AG09309 (cell line): Measurements from ENCODE around the gene SLC1A7.

Source experiments
- DNase-seq: peaks from one replicate; pipeline ENCODE4 v3.0.0-alpha.2; 2010; ENCODE audit warnings: low read depth
- H3K4me3 ChIP-seq: 2 replicates; pipeline ENCODE4 v1.5.1; 2011; ENCODE audit warnings: mild to moderate bottlenecking, low read depth, low read length, moderate library complexity; ENCODE audit not compliant: control insufficient read depth
- CTCF ChIP-seq: IDR thresholded peaks from 2 replicates; pipeline ENCODE4 v1.5.1; 2011; ENCODE audit warnings: mild to moderate bottlenecking, low read depth, low read length, inconsistent platforms; ENCODE audit not compliant: insufficient read depth, control insufficient read depth; ENCODE audit errors: missing control alignments

SLC1A7 gene

GRCh38 chr1:53131590-53131938, 10.9 kb downstream of the SLC1A7 start:
- no peak for TF ChIP-seq CTCF
- no peak overlapping the region for H3K4me3 ChIP-seq
- DNase-seq, result no peak

- no peak for DNase-seq
- no peak overlapping the region for H3K4me3 ChIP-seq
- TF ChIP-seq CTCF, result no peak
These were observed 11.4 kb downstream of the SLC1A7 start for GRCh38 chr1:53130878-53131589.

GRCh38 chr1:53130598-53130877, 11.9 kb downstream of the SLC1A7 start:
- no peak for TF ChIP-seq CTCF
- H3K4me3 ChIP-seq, result no peak overlapping the region
- no peak for DNase-seq

DNA sequence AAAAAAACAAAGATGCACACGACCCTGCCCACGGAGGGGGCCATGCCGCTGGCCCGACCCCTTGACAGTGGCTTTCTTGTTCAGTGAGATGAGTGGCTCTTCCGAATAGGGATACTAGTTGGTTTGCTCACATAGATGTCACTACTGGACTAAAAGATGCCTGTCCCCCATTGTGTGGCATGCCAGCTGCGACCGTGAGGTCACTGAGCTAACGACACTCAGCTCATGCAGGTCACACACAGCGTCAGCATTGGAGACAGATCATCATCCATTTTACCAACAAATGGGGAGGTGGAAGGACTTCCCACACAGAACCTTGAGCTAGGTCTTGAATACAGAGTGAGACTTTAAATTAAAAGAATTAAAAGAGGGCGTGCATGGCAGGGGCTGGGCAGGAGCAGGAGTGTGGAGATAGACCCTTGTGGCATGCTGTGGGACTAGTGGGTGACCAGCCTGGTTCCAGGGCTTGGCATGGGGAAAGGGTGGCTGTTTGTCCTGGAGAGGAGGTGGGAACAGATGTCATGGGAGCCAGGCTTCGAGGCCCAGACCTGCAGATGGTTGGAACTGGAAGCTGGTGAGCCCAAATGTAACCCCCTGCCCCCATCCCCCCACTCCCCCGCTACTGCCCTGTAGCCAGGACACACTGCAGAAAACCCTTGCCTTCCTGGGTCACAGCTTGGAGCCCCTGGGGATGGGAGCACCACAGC, 12.4 kb downstream of the SLC1A7 start:
- H3K4me3 ChIP-seq, result no peak overlapping the region
- no peak for DNase-seq
- no peak for TF ChIP-seq CTCF

- DNase-seq, result no peak
- no peak for TF ChIP-seq CTCF
- no peak overlapping the region for H3K4me3 ChIP-seq
These were observed 14.0 kb downstream of the SLC1A7 start for GRCh38 chr1:53128401-53128800.

DNA sequence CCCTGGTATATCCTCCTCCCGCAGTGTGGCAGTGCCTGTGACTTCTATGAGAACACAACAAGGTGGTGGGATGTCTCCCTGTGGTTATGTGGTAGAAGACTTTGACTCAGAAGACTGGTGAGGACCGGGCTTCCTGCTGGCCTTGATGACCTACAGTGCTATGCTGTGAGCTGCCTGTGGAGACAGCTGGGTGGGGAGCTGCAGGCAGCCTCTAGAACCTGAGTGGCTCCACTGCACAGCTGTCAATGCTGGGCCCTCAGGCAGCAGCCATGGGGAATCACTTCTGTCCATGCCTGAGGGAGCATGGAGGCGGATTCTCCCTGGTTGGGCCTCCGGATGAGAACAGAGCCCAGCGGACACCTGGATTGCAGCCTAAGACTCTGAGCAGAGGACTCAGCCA, 14.9 kb downstream of the SLC1A7 start:
- TF ChIP-seq CTCF, result no peak
- no peak for DNase-seq

GRCh38 chr1:53126495-53126894, 15.9 kb downstream of the SLC1A7 start:
- DNase-seq, result no peak
- TF ChIP-seq CTCF, result no peak
- no peak overlapping the region for H3K4me3 ChIP-seq

More for the DNA sequence above, 14.9 kb downstream of the SLC1A7 start:
- no peak overlapping the region for H3K4me3 ChIP-seq
